GM18951 (cell line): ENCODE results near the gene NR1H4.

Experiments used
- POLR2A ChIP-seq: IDR thresholded peaks from 4 replicates; pipeline ENCODE4 v1.6.1; 2011; ENCODE audit warnings: mild to moderate bottlenecking; ENCODE audit not compliant: insufficient read length, insufficient read depth; ENCODE audit errors: extremely low read depth
- in situ Hi-C: fragments of 300-500 bp; cut with MboI; formaldehyde crosslinking; loops from one replicate; pipeline ENCODE4 v1.12.0; 2022; ENCODE audit warnings: low sequenced_read_pairs, mixed read lengths, inconsistent platforms; ENCODE audit not compliant: unreplicated experiment

Gene NR1H4

DNA sequence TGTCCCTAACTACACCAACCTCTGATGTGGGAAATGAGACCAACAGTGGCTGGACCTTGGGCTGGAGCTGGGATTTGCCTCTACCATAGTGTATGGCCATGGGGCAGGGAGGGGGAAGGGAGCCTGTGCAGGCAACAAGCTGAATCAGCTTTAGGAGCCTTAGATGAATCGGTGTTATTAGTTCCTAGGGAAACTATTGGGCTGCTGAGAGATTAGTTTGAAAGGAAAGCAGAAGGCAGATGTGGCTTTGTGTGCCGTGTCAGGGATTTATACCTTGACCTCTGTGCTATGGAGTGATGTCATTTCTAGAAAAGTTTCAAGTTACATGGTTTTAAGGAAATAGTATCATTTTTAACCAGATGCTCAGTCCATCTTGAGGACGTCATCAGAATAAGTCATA, 80.3 kb downstream of the NR1H4 start:
- in situ Hi-C loops, result loop anchor here (25.0 kb wide), 1 partner anchor 317 kb away; no protein-coding TSS in a partner anchor
- no peak for TF ChIP-seq POLR2A

DNA sequence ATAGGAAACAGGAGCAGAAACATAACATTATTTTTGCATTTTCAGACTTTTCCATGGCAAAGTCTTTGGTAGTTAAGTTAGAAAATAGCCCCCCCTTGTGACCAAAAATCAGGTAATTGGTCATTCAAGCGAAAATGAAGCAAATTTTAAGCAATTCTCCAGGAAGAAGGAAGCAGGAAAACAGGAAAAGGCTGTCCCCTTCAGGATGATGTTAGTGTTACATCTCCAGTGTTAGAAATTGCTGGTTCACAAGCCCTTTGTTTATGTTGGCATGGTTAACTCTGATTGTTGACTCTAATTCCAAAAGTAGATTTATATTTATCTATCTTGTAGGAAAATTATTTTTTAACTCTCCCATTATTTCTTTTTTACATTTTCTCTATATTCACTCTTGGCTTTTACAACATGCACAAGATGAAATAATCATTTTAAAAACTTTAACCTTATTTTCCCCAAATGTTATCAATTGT, 81.0 kb downstream of the NR1H4 start:
- in situ Hi-C loops, result loop anchor here (25.0 kb wide), 1 partner anchor 317 kb away; no protein-coding TSS in a partner anchor
- no peak for TF ChIP-seq POLR2A

DNA sequence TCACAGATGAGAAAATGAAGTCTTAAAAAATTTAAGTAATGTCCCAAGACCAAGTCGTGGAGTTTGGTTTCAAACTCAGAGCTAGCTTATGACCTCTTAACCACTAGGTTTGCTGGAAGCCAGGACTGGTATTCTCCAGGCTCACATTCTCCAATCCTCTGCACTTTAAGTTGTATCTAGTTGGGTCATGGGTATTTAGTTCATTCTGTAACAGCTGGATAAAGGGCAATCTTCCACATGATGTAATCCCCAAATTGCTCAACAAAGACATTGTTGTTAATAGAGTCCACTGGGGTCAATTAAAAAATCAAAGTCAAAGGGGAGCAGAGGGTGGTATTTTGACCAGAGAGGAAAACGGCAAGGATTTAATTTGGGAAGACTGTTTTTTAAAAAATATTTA, 82.1 kb downstream of the NR1H4 start:
- in situ Hi-C loops, result loop anchor here (25.0 kb wide), 1 partner anchor 318 kb away; no protein-coding TSS in a partner anchor

DNA sequence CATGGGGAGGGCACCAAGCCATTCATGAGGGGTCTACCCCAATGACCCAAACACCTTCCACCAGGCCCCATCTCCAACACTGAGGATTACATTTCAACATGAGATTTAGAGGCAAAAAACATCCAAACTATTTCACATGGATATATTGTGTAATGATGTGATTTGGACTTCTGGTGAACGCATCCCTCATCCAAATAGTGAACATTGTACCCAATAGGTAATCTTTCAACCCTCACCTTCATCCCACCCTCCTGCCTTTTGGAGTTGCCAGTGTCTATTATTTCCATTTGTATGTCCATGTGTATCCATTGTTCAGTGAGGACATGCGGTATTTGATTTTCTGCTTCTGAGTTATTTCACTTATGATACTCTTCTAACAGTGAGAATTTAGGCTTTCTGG, 83.7 kb downstream of the NR1H4 start:
- in situ Hi-C loops, result loop anchor here (25.0 kb wide), 1 partner anchor 320 kb away; no protein-coding TSS in a partner anchor
- TF ChIP-seq POLR2A, result no peak

More for the DNA sequence above, 82.1 kb downstream of the NR1H4 start:
- TF ChIP-seq POLR2A, result no peak

DNA sequence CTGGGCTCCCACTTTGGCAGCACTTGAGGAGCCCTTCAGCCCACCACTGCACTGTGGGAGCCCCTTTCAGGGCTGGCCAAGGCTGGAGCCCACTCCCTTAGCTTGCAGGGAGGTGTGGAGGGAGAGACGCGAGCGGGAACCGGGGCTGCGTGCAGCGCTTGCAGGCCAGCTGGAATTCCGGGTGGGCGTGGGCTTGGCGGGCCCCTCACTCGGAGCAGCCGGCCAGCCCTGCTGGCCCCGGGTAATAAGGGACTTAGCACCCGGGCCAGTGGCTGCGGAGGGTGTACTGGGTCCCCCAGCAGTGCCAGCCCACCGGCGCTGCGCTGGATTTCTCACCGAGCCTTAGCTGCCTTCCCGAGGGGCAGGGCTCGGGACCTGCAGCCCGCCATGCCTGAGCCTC, 85.6 kb downstream of the NR1H4 start:
- in situ Hi-C loops, result loop anchor here (25.0 kb wide), 1 partner anchor 322 kb away; no protein-coding TSS in a partner anchor

DNA sequence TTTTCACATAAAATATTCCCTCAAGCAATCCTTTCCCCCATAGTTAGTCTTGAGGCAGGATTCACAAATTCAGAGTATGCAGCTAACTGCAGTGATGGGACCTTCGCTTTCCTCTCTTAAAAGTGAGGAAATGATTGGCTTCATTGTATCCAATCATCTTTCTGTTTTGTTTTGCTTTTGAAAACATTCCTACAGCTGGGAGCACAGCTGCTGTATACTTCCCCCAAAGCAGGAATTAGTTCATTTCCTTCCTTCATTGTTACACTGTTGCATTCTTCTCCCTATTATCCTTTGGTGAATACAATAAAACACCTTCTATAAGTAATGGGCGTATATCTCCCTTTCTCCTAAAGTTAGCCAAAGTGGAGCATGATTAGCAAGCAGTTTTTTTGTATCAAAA, 90.4 kb downstream of the NR1H4 start:
- no peak for TF ChIP-seq POLR2A
- in situ Hi-C loops, result loop anchor here (25.0 kb wide), 1 partner anchor 327 kb away; no protein-coding TSS in a partner anchor

DNA sequence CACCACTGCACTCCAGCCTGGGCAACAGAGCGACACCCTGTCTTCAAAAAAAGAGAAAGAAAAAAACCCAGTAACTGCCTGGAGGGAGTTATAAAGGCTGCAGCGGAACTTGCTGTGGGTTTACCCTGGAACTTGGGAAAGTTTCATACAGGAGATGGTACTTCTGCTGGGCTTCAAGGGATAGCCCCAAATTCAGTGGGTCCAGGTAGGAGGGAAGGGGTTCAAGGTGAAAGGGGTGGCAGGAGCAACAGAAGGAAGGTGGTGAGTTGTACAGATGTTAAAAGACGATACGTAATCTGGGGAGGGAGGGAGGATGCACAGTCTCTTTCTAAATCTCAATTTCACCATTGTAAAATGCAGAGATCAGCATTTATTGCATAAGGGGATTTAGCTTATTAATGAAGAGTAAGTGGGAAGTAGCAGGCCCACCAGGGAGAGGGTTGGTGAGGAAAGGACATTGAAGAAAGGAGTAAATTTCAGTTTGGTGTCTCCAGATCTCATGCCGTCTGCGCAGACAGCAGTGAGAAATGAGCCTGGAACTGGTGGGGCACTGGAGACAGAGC, 91.3 kb downstream of the NR1H4 start:
- in situ Hi-C loops, result loop anchor here (25.0 kb wide), 1 partner anchor 328 kb away; no protein-coding TSS in a partner anchor
- no peak for TF ChIP-seq POLR2A

DNA sequence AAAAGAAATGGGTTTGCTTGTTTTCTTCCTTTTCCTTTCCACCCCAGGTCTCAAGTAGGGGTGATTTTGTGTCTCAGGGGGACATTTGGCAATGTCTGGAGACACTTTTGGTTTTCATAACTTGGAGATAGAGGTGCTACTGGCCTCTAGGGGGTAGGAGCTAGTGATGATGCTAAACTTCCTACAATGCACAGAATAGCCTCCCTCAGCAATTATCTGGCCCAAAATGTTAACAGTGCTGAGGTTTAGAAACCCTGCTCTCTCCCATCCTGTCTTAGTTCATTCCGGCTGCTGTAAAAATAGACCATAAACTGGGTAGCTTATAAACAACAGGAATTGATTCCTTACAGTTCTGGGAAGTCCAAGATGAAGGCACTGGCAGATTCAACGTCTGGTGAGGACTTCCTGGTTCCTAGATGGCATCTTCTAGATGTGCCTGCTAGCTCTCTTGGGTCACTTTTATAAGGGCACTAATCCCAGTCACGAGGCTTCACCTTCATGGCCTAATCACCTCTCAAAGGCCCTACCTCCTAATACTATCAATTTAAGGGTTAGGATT, 92.4 kb downstream of the NR1H4 start:
- in situ Hi-C loops, result loop anchor here (25.0 kb wide), 1 partner anchor 329 kb away; no protein-coding TSS in a partner anchor
- no peak for TF ChIP-seq POLR2A

DNA sequence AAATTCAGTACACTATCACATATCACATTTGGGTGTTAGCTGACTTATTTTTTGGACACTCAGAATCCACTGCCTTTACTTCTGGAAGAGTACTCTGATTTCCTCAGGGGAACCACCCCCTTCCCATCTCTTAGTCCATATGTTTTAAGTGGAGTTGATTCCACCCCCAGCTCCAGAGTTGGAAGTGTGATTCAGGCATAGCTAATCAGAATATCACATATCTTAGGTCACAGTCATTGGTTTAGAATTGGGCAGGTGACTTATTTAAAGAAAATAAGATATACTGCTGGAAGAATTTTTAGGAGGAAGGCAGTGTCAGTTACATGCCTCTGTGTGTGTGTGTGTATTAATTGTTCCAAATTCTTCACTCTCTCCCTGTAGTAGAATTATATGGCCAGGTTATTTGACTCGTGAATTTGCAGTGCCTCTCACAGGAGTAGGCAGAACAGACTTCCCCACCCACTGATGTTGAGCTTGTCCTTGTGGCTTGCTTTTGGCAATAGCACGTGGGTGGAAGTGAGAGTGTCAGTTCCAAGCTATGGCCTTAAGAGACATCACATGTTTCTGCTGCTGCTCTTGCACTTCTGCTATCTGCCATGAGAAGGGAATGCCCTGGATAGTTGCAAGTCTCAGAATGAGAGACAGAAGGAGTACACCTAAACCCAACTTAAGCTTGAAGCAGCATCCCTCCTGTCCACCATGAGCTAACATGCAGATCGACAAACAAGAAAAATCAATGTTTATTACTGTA, 93.4 kb downstream of the NR1H4 start:
- in situ Hi-C loops, result loop anchor here (25.0 kb wide), 1 partner anchor 330 kb away; no protein-coding TSS in a partner anchor
- TF ChIP-seq POLR2A, result no peak

DNA sequence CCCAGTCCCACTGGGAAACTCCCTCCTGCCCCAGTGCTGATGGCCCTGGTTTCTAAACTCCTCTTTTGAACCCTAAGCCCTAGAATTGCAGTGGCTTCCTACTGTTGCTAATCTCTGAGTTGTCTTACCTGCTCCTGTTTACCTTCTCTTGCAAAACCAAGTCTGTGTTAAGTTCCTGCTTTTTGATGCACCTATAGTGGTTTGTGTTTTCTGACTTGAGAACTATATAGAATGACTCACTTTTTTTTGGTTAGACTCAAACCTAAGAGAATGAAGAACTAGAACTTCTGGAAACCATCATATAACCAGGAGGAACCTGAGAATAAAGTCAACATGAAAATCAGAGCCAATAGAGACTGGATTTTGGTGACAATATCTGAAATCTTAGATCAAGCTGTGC, 94.3 kb downstream of the NR1H4 start:
- in situ Hi-C loops, result loop anchor here (25.0 kb wide), 1 partner anchor 331 kb away; no protein-coding TSS in a partner anchor
- TF ChIP-seq POLR2A, result no peak

DNA sequence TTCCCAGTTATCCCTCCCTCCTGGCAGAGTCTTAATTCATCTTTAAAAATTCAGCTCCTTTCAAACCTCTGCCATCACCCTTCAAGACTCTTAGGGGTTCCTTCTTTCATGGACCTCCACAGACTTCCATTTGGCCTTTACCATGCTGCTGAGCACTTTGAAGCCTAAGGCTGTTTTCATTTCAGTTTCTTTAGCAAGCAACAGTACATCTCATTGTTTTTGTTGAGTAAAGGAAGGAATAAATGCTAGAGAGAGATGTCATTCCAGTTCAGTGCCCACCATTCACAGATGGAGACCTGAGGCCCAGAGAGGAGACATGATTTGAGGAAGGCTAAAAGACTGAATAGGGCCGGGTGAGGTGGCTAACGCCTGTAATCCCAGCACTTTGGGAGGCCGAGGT, 98.5 kb downstream of the NR1H4 start:
- TF ChIP-seq POLR2A, result no peak
- in situ Hi-C loops, result loop anchor here (25.0 kb wide), 1 partner anchor 335 kb away; no protein-coding TSS in a partner anchor

DNA sequence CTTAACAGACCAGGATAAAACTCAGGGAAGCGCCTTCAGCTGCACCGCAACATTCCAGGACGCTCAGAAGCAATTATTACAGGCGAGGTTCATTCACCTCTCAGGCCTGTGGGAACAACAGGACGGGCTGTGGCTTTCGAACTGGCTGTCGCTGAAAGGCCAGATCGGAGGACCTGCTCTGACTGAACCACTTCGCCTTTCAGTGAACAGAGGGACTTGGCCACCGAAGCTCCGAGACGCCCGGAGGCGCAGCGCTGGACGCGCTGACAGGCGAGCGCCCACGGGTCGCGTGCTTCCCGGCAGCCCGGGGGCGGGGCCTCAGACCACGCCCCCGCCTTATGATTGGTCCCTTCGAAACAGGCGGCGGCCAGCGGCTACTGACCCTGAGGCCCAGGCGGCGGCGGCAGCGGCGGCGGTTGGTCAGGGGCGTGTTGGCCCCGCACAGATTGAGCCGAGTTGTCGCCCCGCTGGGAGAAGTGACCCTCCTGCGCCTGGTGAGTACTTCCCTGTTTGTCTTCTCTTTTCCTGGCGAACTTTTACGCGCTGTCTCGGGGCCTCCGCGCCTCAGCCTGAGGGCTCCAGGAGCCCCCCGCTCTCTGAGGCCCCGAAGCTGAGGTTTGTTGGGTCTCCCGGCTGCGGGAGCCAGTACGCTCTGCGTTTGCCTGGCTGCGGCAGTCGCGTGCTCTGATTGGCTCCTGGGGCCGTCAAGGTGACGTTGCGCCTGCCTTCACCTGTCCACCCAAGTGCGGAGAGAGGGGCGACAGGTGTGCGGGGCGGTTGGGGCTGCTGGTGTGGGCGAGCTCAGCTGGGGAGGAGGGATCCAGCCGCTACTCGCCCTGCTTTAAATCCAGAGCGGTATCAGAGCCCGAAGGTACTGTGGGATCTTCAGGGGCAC, 99.9 kb downstream of the NR1H4 start, which contains the start of gene GAS2L3:
Gene GAS2L3, plus strand, starts transcription at position 393 of the 895 bp plus-strand sequence. CDS start 21,221 bp downstream, outside the sequence.
- TF ChIP-seq POLR2A, result peak; percentile 57
- in situ Hi-C loops, result loop anchor here (25.0 kb wide), 1 partner anchor 336 kb away; no protein-coding TSS in a partner anchor
